GM12873 (cell line): Measurements from ENCODE around the gene GTSF1L.

Experiments used
- CTCF ChIP-seq: IDR thresholded peaks from 2 replicates; pipeline ENCODE4 v1.5.1; 2012; ENCODE audit warnings: low read depth, mild to moderate bottlenecking, moderate library complexity, low read length, control low read depth; ENCODE audit not compliant: insufficient read depth; ENCODE audit errors: missing control alignments

Gene GTSF1L

GRCh38 chr20:43726811-43727338 is at the start of gene GTSF1L:
Gene GTSF1L (minus strand): TSS chr20:43727002. CDS start chr20:43726694, 308 bp downstream.
- no peak for TF ChIP-seq CTCF

GRCh38 chr20:43774754-43775153 is 48.0 kb upstream of the GTSF1L start:
- no peak for TF ChIP-seq CTCF

DNA sequence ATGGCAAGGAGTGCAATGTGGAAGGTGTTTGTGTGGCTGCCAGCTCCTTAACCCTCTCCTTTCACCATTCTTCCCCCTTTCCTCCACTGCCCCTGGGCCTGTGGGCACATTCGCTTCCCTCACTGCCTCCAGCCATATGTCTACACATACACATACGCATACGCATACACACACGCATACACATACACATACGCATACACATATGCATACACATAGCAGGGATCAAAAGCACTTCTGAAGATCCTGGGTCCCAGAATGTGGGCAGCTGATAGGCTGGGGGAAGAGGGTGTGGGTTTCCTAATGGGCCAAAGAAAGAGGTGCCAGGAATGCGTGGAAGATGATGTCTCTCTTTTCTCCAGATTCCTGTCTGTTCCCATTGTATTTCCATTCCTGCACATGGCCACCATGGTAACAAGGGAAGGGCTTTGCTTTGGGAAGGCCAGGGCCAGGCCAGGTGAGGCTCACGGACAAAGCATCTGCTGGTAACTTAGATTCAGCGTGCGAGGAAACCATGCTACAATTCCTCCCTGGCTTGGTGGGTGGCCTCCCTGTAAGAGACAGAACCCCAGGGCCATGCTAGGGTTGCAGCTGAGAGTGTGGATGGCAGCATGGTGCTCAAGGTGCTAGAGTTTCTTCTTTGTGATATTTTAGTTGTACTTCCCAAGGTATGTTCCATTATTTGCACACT is 44.8 kb upstream of the GTSF1L start:
- no peak for TF ChIP-seq CTCF

GRCh38 chr20:43770342-43770741 is 43.5 kb upstream of the GTSF1L start:
- no peak for TF ChIP-seq CTCF

DNA sequence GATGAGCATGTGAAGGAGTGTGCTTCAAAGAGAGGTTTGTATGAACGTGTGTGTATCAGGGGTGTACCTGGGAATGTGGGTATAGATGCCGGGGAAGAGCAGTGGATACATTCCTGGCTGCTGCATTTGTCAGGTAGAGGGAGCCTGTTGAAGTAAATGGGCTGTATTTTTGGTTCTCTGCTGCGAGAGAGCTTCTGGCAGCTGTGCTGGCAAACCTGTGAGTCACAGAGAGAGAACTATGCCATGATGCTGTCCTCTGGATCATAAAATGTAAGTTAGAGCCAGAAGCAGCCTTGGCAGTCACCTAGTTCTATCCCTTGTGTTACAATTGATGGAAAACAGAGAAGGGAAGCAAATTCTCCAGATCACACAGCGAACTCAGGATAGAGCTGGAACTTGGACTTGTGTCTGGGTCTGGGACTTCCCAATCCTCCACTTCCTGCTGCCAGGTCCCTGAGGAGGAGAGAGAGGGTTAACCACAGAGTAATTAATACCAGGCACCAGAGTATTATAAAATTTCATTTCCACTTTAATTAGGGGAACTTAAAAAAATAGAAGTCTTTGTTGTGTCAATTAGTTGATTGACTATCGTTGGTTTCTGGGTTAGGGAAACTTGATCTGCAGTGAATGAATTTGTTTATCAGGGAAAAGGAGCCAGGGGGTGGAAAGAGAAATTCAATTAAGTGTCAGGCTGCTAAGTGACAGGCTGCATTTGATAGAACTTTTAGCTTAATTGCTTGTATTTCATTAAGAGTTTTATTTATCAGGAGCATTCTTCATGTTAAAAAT is 41.1 kb upstream of the GTSF1L start:
- no peak for TF ChIP-seq CTCF

DNA sequence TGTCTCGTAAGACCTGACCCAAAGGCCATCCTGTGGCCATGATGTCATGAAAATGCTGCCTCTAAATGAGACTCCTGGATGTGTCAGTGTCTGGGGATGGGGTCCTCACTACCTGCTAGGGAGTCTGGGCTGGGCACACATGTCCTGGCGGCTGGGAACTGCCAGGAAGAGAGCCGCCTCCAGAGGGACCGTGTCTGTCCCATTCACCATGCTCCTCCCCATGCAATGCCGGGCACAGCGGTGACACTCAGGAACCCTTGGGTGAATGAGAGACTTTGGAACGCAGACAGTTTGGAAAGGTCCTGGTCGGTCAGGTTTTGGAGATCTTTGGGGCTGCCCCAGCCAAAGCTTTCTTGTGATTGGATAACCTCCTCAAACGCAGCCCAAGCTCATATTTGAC is 40.1 kb upstream of the GTSF1L start:
- no peak for TF ChIP-seq CTCF

DNA sequence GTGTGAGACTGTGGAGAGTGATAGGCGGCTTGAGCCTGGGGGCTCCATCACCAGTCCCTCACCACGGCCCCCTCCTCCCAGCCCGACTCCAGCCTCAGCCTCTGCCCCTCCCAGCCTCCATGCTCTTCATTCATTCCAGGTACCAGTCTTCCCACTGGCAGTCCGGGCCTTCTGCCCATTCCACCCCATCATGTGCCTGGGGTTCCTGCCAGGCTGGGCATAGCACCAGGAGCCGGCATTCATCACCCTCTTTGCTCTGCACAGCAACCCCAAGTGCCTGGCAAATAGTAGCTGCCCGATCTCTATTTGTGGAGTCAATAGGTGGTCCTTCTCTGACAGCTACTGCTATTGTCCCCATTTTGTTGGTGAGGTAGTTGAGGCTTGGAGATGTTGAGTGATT is 39.6 kb upstream of the GTSF1L start:
- TF ChIP-seq CTCF, result no peak
